HCT116 (cell line): Measurements from ENCODE around the gene FSTL4. TPM values are rescaled to one million over a fixed set of nuclear protein-coding genes. Genes with fewer than 3 reads are reported as not detected.

Source experiments
- ATAC-seq: fragments of 200-7000 bp; cut with Tn5 transposase; 2 replicates; pipeline ENCODE4 v1.9.1; 2020; ENCODE audit warnings: mild to moderate bottlenecking, moderate library complexity
- BruUV-seq: library from RNA; stranded (reverse); fragments of 400-500 nt; replicated peaks from 2 replicates; lab custom pipeline; 2021; lab: Mats Ljungman, UMichigan
- CTCF ChIA-PET: fragments of 300-600 bp; sonication (Branson Sonifier 250); formaldehyde crosslinking; loops from one replicate; lab custom pipeline; 2021; ENCODE audit warnings: antibody characterized with exemption; lab: Charles Lee
- POLR2A ChIA-PET: fragments of 300-600, 350-600 bp; sonication (Branson Sonifier 250); formaldehyde crosslinking; loops from one replicate; lab custom pipeline; 2021; ENCODE audit warnings: antibody characterized with exemption; lab: Charles Lee
- RAD21 ChIA-PET, 2 experiments: fragments of 300-600 bp; sonication (Branson Sonifier 250); formaldehyde crosslinking; loops; one replicate each; lab custom pipeline; 2023; ENCODE audit warnings: low total read pairs in 2 of 2; ENCODE audit not compliant: uncharacterized antibody in 2 of 2, unreplicated experiment in 2 of 2, low non-redundant PET in 1 of 2; lab: Charles Lee
- DNase-seq: peaks from one replicate; pipeline ENCODE4 v3.0.0-alpha.2; 2010; ENCODE audit warnings: low read depth, low spot score
- H2AFZ ChIP-seq: fragments of 200-600 bp; shearing (Covaris generic), sonication (generic); 2 replicates; pipeline ENCODE4 v1.6.1; 2017; ENCODE audit warnings: low read depth, mixed run types, mixed read lengths, antibody characterized with exemption, low read length; ENCODE audit not compliant: poor library complexity, severe bottlenecking
- H3K27ac ChIP-seq: 2 replicates; pipeline ENCODE4 v1.5.1; 2012; ENCODE audit warnings: low read depth, low read length
- H3K27me3 ChIP-seq: fragments of 200-600 bp; sonication (generic); 2 replicates; pipeline ENCODE4 v1.6.1; 2016; ENCODE audit warnings: mixed run types, low read length, mixed read lengths; ENCODE audit not compliant: insufficient read depth
- H3K36me3 ChIP-seq, 2 experiments: fragments of 200-500 bp in 1 of 2; fragments of 200-600 bp in 1 of 2; sonication (Bioruptor generic) in 1 of 2; sonication (generic) in 1 of 2; 2 replicates each; pipeline versions ENCODE4 v1.5.1 to v1.6.1; 2014 to 2016; ENCODE audit warnings: low read length in 2 of 2, inconsistent platforms in 1 of 2, mixed read lengths in 1 of 2, mixed run types in 1 of 2; ENCODE audit not compliant: insufficient read depth in 2 of 2, control insufficient read depth in 1 of 2
- H3K4me1 ChIP-seq, 2 experiments: fragments of 200-600 bp in 1 of 2; sonication (generic) in 1 of 2; 2 replicates each; pipeline versions ENCODE4 v1.5.1 to v1.6.1; 2012 to 2017; ENCODE audit warnings: low read length in 2 of 2, inconsistent platforms in 1 of 2, mild to moderate bottlenecking in 1 of 2, mixed read lengths in 1 of 2, mixed run types in 1 of 2, moderate library complexity in 1 of 2; ENCODE audit not compliant: insufficient read depth in 2 of 2, control insufficient read depth in 1 of 2
- H3K4me2 ChIP-seq: fragments of 200-600 bp; sonication (generic); 2 replicates; pipeline ENCODE4 v1.6.1; 2017; ENCODE audit warnings: mixed run types, low read length, mixed read lengths
- H3K4me3 ChIP-seq, 2 experiments: fragments of 200-600 bp in 1 of 2; sonication (generic) in 1 of 2; replicated peaks in 1 of 2; 2 replicates each; pipeline ENCODE4 v1.5.1; 2011 to 2016; ENCODE audit warnings: low read length in 2 of 2, control low read depth in 1 of 2, low read depth in 1 of 2, mild to moderate bottlenecking in 1 of 2, mixed read lengths in 1 of 2, mixed run types in 1 of 2
- H3K79me2 ChIP-seq: fragments of 200-600 bp; sonication (generic); 2 replicates; pipeline ENCODE4 v1.6.1; 2017; ENCODE audit warnings: mild to moderate bottlenecking, mixed run types, low read length, moderate library complexity, mixed read lengths; ENCODE audit not compliant: insufficient read depth
- H3K9ac ChIP-seq: fragments of 200-600 bp; sonication (generic); 2 replicates; pipeline ENCODE4 v1.6.1; 2016; ENCODE audit warnings: low read length, mixed read lengths
- H3K9me2 ChIP-seq: fragments of 200-600 bp; sonication (generic), shearing (Covaris generic); 2 replicates; pipeline ENCODE4 v1.6.1; 2017; ENCODE audit warnings: mixed run types, mild to moderate bottlenecking, moderate library complexity; ENCODE audit not compliant: insufficient read depth
- H3K9me3 ChIP-seq, 2 experiments: fragments of 200-500 bp in 1 of 2; fragments of 200-600 bp in 1 of 2; sonication (Bioruptor generic) in 1 of 2; sonication (generic) in 1 of 2; 2 replicates each; pipeline ENCODE4 v1.6.1; 2014 to 2017; ENCODE audit warnings: low read length in 2 of 2, mixed read lengths in 2 of 2, inconsistent platforms in 1 of 2, low read depth in 1 of 2, mild to moderate bottlenecking in 1 of 2, mixed run types in 1 of 2, moderate library complexity in 1 of 2; ENCODE audit not compliant: control insufficient read depth in 1 of 2, insufficient read depth in 1 of 2
- H4K20me1 ChIP-seq: fragments of 200-600 bp; sonication (generic), shearing (Covaris generic); 2 replicates; pipeline ENCODE4 v1.6.1; 2017; ENCODE audit warnings: mixed run types, mild to moderate bottlenecking, moderate library complexity; ENCODE audit not compliant: insufficient read depth
- ATF3 ChIP-seq: IDR thresholded peaks from 2 replicates; pipeline ENCODE4 v1.6.1; 2012
- CBX3 ChIP-seq: IDR thresholded peaks from 2 replicates; pipeline ENCODE4 v1.6.1; 2012; ENCODE audit warnings: low read depth
- CTCF ChIP-seq, 3 experiments: fragments of 200-600 bp in 1 of 3; sonication (generic) in 1 of 3; IDR thresholded peaks in 2 of 3; conservative IDR thresholded peaks in 1 of 3; 2 replicates each; pipeline ENCODE4 v1.5.1; 2012 to 2017; ENCODE audit warnings: low read depth in 2 of 3, low read length in 2 of 3, antibody characterized with exemption in 1 of 3, borderline replicate concordance in 1 of 3, control low read depth in 1 of 3, mild to moderate bottlenecking in 1 of 3, mixed read lengths in 1 of 3, mixed run types in 1 of 3, moderate library complexity in 1 of 3; ENCODE audit not compliant: insufficient read depth in 1 of 3
- EGR1 ChIP-seq: IDR thresholded peaks from 2 replicates; pipeline ENCODE4 v1.6.1; 2012; ENCODE audit warnings: low read depth
- ELF1 ChIP-seq: IDR thresholded peaks from 2 replicates; pipeline ENCODE4 v1.6.1; 2012; ENCODE audit warnings: low read depth, borderline replicate concordance
- EZH2phosphoT487 ChIP-seq: fragments of 200-600 bp; IDR thresholded peaks from 2 replicates; pipeline ENCODE4 v1.6.1; 2018; ENCODE audit warnings: antibody characterized with exemption, borderline replicate concordance
- FOSL1 ChIP-seq: IDR thresholded peaks from 2 replicates; pipeline ENCODE4 v1.6.1; 2012; ENCODE audit warnings: low read depth
- JUND ChIP-seq: IDR thresholded peaks from 2 replicates; pipeline ENCODE4 v1.6.1; 2012
- MAX ChIP-seq: IDR thresholded peaks from 2 replicates; pipeline ENCODE4 v1.6.1; 2012
- POLR2A ChIP-seq: IDR thresholded peaks from 2 replicates; pipeline ENCODE4 v1.7.0; 2011; ENCODE audit warnings: borderline replicate concordance; ENCODE audit not compliant: insufficient read depth, insufficient read length; ENCODE audit errors: extremely low read depth
- POLR2AphosphoS5 ChIP-seq: IDR thresholded peaks from 2 replicates; pipeline ENCODE4 v1.6.1; 2011; ENCODE audit warnings: mild to moderate bottlenecking, low read depth, low read length, moderate library complexity
- SIN3A ChIP-seq: IDR thresholded peaks from 2 replicates; pipeline ENCODE4 v1.6.1; 2012; ENCODE audit warnings: low read depth
- SRF ChIP-seq: IDR thresholded peaks from 2 replicates; pipeline ENCODE4 v1.6.1; 2012; ENCODE audit warnings: low read depth
- TCF7L2 ChIP-seq: IDR thresholded peaks from 2 replicates; pipeline ENCODE4 v1.7.0; 2011; ENCODE audit warnings: borderline replicate concordance, inconsistent platforms; ENCODE audit not compliant: insufficient read depth, insufficient read length; ENCODE audit errors: extremely low read depth
- YY1 ChIP-seq: IDR thresholded peaks from 2 replicates; pipeline ENCODE4 v1.6.1; 2011; ENCODE audit warnings: low read length, low read depth, moderate library complexity, mild to moderate bottlenecking; ENCODE audit not compliant: insufficient replicate concordance; ENCODE audit errors: extremely low read depth
- ZBTB33 ChIP-seq: IDR thresholded peaks from 2 replicates; pipeline ENCODE4 v1.6.1; 2011; ENCODE audit warnings: mild to moderate bottlenecking, low read length, moderate library complexity; ENCODE audit not compliant: insufficient replicate concordance; ENCODE audit errors: extremely low read depth
- ZNF274 ChIP-seq: fragments of 200-500 bp; sonication (Bioruptor generic); IDR thresholded peaks from 2 replicates; pipeline ENCODE4 v1.6.1; 2014; ENCODE audit warnings: mild to moderate bottlenecking, low read depth, low read length, inconsistent platforms
- intact Hi-C: fragments of 100-400 bp; cut with micrococcal nuclease; formaldehyde crosslinking; loops from 2 replicates; pipeline ENCODE4 v1.10.0; 2022
- total RNA-seq: library from RNA; stranded (reverse); gene quantifications from one replicate; pipeline ENCODE4 v1.2.1, GENCODE V29; 2021; ENCODE audit not compliant: unreplicated experiment

Gene FSTL4
- total RNA-seq, 1 experiment from 2014 or later = 0.37 TPM

GRCh38 chr5:133278317-133278716, 334.0 kb downstream of the FSTL4 start:
- H3K4me3 ChIP-seq = no peak overlapping the region
- TF ChIP-seq TCF7L2 = no peak
- no peak for TF ChIP-seq ZBTB33
- no peak for TF ChIP-seq SIN3A
- TF ChIP-seq JUND = no peak
- TF ChIP-seq POLR2AphosphoS5 = no peak
- no peak for TF ChIP-seq ELF1
- no peak for TF ChIP-seq MAX
- no peaks in the 10 kb centered on the region for H3K36me3 ChIP-seq
- H3K27ac ChIP-seq = no peak overlapping the region
- H4K20me1 ChIP-seq = no peaks in the 10 kb centered on the region
- no peak overlapping the region for H2AFZ ChIP-seq
- ChIA-PET RAD21 (no interaction called here), POLR2A (no interaction called here), CTCF (no interaction called here)
- no peaks in the 10 kb centered on the region for H3K27me3 ChIP-seq
- intact Hi-C loops = no loop called here
- DNase-seq (no peak), ATAC-seq (no peak)
- no peaks in the 10 kb centered on the region for H3K9me2 ChIP-seq
- H3K9me3 ChIP-seq = no peaks in the 10 kb centered on the region
- no peaks in the 10 kb centered on the region for H3K79me2 ChIP-seq
- H3K4me2 ChIP-seq = no peak overlapping the region
- BruUV-seq = no TSS peak
- H3K9ac ChIP-seq = no peak overlapping the region
- H3K4me1 ChIP-seq = no peaks in the 10 kb centered on the region

- intact Hi-C loops = no loop called here
- ChIA-PET POLR2A (no interaction called here), CTCF (no interaction called here), RAD21 (no interaction called here)
- Histone ChIP-seq H3K79me2 (no peaks in the 10 kb centered on the region), H3K4me3 (no peak overlapping the region), H3K4me1 (no peaks in the 10 kb centered on the region), H3K9me3 (no peaks in the 10 kb centered on the region), H3K36me3 (no peaks in the 10 kb centered on the region), H2AFZ (no peak overlapping the region), H3K27ac (no peak overlapping the region), H3K9ac (no peak overlapping the region), H3K9me2 (no peaks in the 10 kb centered on the region), H3K4me2 (no peak overlapping the region), H3K27me3 (no peaks in the 10 kb centered on the region), H4K20me1 (no peaks in the 10 kb centered on the region)
- BruUV-seq = no TSS peak
- ATAC-seq (no peak), DNase-seq (no peak)
- TF ChIP-seq EGR1 (no peak), ATF3 (no peak), FOSL1 (no peak), ZNF274 (no peak), SRF (no peak), POLR2A (no peak), EZH2phosphoT487 (no peak), CBX3 (no peak), YY1 (no peak), CTCF (IDR thresholded peaks at IDR 0.05 in 2 of 3, conservative IDR thresholded peaks at IDR 0.05 in 1 of 3; ENCODE audit: borderline replicate concordance in 1 of 3, insufficient read depth in 1 of 3, low read depth in 2 of 3, low read length in 2 of 3) (no peak), MAX (no peak)
Measured at GRCh38 chr5:133277744-133278143, 334.6 kb downstream of the FSTL4 start.
